Measurements from ENCODE around the gene UBTF.
"Not testable (repeated sequence)": the region's sequence is repeated elsewhere in the genome, so short reads cannot be mapped to it uniquely, and the experiment has no call there.

The UBTF gene

DNA sequence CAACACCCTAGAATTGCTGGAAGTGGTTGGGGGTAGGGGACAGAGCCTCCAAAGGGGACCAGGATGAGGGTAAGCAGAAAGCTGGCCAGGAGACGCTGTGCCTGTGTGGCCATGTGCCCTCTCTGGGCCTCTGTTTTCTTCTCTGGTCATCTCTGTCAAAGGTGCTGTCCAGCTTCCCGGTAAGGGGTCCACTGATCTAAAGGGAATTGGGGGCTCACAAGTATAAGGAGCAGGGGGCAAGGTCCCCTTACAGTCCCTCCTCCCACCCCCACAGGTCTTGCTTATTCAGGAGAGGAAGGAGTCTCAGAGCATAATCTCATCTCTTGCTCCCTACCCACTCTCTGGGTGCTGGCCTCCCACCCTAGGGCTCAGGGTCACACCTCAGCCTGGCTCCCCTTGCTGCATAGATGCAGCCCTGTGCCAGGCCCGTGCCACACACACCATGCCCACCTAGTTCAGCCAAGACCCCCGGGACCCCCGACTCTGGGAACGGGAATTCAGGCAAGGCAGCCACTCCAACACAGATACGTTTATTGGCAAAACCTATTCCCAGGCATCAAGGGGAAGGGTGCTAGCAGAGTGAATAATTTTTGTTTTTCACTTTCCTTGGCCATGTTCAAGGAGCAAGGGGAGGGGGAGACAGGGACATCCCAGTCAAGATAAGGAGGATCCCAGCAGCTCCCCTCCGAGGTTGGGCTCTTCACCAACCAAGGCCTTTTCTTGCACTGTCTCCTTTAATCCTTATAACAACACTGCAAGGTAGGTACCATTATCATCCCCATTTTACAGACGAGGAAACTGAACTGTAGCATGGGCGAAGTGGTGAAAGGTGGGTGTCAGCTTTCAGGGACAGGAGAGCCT, 28.6 kb upstream of the UBTF start:
- no peak for DNase-seq (ENCODE audit: low read depth in 2 of 2)

DNA sequence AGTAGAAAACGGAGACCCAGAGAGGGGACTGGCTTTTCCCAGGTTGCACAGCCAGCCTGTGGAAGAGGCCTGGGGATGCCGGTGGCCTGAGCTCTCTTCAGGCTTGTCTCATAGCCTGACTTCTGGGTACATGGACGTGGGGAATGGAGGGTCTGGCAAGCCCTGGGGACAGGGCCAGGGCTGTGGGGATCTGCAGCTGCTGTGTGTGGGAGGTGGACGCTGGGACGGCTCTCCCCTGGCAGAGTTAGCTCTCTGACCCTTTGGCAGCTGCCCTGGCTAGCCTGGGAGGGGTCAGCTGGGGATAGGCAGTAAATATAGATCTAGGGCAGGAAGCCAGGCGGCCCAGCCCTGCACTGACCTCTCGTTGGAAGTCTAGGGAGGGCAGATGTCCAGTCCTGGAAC, 28.0 kb upstream of the UBTF start:
- DNase-seq (ENCODE audit: low read depth in 2 of 2), result no peak

DNA sequence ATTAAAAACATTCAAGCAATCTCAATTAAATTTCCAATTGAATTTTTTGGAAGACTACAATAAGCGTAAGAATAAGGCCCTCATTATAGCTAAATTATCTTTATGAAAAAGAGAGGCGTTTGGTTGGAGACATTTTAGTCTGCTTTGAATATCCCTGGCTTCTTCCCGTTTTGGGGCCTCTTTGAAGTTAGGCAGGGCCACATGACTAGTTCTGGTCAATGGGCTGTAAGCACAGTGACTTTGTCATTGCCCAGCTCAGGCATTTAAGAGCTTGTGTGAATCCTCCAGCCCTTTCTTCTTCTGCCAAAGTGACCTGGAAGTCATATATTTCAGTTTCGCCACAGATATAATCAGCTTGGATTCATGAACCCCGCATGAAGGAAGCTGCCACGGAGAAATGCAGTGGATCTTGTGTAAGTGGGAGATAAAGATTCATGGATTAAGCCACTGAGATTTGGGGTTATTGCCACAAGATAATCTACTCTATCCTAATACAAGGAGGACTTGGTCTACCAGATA, 21.7 kb upstream of the UBTF start:
- no peak for DNase-seq (ENCODE audit: low read depth in 2 of 2)

DNA sequence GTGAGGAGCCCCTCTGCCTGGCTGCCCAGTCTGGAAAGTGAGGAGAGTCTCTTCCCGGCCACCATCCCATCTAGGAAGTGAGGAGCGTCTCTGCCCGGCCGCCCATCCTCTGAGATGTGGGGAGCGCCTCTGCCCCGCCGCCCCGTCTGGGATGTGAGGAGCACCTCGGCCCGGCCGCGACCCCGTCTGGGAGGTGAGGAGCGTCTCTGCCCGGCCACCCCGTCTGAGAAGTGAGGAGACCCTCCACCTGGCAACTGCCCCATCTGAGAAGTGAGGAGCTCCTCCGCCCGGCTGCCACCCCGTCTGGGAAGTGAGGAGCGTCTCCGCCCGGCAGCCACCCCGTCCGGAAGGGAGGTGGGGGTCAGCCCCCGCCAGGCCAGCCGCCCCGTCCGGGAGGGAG, 18.4 kb upstream of the UBTF start:
- DNase-seq (ENCODE audit: low read depth in 2 of 2), result not testable (repeated sequence)

DNA sequence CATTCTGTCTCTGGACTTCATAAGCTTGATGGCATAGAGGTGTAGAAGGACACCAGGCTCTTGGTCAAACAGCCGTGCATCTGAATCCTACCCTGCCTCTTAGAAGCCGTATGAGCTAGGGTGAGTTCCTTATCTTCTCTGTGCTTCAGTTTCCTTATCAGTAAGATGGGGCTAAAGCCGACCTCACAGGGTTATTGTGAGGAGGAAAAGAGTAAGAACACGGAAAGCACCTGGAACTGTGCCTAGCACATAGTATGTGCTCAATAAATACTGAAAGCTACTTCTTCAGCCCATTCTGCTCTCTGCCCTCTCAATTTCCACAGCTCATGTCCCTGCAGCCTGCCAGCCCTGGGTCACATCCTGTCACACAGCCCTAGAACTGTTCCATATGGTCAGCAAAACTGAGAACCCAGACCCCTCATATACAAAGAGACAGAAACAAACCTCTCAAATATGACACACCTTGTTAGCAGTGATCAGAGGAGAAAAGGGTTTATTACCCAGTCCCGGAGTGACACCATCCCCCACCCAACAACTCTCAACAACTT, 17.0 kb upstream of the UBTF start:
- DNase-seq (ENCODE audit: low read depth in 2 of 2), result no peak

- no peak for DNase-seq (ENCODE audit: low read depth in 2 of 2)
Measured at GRCh38 chr17:44235583-44235936, 16.1 kb upstream of the UBTF start.

GRCh38 chr17:44233582-44233981, 14.1 kb upstream of the UBTF start:
- no peak for DNase-seq (ENCODE audit: low read depth in 2 of 2)

DNA sequence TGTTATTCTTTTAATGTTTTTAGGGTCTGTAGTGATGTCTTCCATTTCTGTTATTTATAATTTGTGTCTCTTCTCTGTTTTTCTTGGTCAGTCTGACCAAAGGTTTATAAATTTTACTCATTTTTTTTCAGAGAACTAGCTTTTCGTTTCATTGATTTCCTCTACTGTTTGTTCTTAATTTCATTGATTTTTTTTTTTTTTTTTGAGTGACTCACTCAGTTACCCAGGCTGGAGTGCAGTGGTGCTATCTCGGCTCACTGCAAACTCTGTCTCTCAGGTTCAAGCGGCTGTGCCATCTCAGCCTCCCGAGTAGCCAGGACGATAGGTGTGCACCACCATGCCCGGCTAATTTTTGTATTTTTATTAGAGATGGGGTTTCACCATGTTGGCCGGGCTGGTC, 12.6 kb upstream of the UBTF start:
- DNase-seq (ENCODE audit: low read depth in 2 of 2), result no peak

GRCh38 chr17:44230140-44230539, 10.7 kb upstream of the UBTF start:
- DNase-seq (ENCODE audit: low read depth in 2 of 2), result no peak

DNA sequence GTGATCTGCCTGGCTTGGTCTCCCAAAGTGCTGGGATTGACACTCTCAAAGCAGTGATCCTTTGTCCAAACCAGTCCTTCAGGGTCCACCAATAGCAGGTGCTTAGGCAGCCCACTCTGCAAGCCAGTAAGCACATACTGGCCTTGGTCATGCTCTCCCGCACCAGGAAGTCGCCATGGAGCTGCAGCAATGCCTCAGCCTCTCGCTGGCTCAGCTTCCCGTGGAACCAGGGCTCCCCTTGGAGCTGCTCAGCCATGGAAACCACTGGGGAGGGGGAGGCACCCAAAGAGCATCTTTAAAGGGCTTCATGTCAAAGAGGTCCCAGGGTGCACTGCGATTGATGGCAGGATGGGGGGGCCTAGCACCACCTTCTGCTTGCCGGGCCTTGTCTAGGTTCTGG, 9.6 kb upstream of the UBTF start:
- DNase-seq (ENCODE audit: low read depth in 2 of 2), result no peak

DNA sequence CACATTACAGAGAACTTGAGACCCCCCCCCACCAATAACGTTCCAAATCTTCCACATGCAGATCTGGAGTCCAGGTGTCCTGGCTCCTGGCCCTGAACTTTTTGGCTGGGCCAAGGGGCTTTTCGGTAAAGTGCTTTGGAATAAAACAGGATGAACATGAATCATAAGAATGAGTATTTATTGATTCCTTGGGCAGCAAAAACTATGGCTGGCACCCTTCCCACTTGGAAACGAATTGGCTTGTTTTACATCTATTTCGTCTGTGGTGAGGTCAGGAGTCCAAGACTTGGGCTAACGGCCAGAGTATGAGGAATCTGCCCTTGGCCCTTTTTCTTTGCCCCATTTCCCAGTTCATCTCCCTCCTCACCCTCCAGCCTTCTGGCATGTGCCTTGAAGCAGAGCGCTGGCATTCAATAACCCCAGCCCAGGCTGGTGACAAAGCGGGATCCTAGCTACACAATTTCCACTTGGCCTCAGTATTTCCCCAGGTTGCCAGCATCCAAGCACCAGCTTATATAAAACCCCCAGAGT, 4.1 kb upstream of the UBTF start:
- DNase-seq (ENCODE audit: low read depth in 2 of 2), result no peak

DNA sequence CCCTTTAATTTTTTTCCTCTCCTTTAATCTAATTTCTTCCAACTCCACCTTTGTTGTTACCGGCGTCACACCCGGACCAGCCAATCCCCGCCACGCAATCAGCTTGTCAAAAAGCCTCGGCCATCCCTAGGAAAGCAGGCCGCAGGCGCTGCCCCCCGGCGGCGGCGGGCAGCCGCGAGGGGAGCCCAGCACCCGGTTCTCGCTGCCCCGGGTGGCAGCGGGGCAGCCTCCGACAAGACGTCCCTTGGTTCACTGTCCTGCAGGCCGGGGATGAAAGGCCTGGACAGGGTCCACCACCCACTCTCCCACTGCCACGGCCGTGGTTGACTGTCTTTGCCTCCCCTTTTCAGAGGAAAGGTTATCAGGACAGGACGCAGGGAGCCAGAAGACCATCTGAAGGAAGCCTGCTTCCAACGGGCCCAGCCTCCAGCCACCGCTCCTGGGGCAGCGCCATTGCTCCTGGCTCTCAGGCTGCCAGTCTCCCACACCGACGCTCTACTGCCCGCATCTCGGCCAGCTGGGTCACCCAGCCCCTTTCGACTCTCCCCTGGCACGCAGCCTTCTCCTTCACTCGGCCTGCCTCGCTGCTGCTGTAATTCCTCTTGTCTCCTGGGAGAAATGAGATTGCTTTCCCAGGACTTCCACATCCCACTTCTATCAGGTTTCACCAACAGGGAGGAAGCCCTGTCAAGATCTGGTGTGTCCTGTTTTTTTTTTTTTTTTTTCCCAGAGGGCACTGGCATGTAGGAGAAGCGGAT, 2.8 kb upstream of the UBTF start:
- no peak for DNase-seq (ENCODE audit: low read depth in 2 of 2)

DNA sequence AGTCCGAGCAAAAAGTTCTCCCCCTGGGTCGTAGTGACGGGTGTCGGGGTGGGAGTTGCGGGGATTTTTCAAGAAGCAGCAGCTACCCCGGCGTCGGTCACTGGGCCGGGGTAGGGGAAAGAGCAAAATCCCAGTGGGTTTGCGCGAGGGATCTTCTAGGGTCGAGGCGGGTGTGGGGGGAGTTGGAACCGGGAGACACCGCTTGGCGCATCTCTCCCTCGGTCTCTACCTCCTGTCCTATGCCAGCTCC, 2.3 kb upstream of the UBTF start:
- DNase-seq (ENCODE audit: low read depth in 2 of 2), result no peak

DNA sequence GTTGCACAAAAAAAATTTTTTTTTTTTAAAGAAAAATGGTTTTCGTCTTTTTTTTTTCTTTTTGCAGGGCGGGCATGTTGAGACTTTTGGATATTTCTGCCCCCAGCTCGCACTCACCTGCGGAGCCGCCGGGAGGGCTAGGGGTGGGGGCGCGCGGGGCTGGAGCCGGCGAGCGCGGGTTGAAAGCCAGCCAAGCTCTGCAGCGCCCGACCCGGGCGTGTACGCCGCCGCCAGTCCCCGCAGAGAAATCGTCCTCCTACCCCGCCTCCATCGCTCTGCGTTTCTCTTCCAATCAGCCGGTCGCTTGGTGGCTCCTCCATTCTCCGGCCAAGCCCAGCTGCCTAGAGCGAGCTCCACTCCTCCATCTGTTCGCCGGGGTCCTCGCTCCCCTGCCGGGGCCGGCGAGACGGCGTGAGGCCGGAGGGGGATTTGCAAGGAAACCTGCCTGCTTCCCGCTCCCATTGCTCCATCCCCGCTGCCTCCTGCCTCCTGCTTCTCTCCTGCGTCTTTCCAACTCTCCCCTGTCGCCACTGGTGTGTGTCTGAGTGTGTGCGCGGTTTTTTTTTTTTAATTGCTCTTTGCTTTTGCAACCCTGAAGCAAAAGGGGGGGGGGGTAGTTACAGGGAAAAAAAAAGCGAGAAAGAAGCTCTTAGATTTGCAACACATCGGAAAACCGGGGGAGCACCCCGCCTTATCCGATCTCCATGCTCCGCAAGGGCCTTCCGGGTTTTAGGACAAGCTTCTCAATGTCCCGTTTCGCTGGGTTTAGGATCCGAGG, 1.8 kb upstream of the UBTF start:
- DNase-seq (ENCODE audit: low read depth in 2 of 2), result peak in 1 of 2 donors; percentile 52

- no peak for DNase-seq (ENCODE audit: low read depth in 2 of 2)
Measured at GRCh38 chr17:44220213-44221083, 973 bp upstream of the UBTF start.

- peak in 1 of 2 donors; percentile 45 for DNase-seq (ENCODE audit: low read depth in 2 of 2)
Measured at GRCh38 chr17:44219108-44219615, 313 bp downstream of the UBTF start.

- peak; percentile 66 to 76 for DNase-seq (ENCODE audit: low read depth in 2 of 2)
Measured at GRCh38 chr17:44218344-44219107, 949 bp downstream of the UBTF start.

GRCh38 chr17:44217738-44218343, 1.6 kb downstream of the UBTF start:
- no peak for DNase-seq (ENCODE audit: low read depth in 2 of 2)

GRCh38 chr17:44216694-44217093, 2.8 kb downstream of the UBTF start:
- no peak for DNase-seq (ENCODE audit: low read depth in 2 of 2)

DNA sequence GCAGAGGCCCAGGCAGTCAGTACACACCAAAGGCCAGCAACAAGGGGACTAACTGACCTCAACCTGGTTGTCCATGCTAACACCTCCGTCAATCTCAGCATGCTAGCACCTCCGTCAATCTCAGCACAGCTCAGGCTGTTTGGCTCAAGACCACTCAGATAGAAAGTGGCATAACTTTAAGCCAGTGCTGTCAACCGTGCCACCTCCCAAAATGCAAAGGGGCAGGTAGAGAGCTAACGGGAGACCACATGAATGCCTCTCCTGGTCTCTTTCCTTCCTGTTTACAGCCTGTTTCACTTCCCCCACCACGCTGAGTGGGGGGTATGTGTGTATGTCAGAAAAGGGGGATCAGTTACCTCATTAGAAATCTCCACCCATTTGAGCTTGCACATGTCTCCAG, 3.3 kb downstream of the UBTF start:
- no peak for DNase-seq (ENCODE audit: low read depth in 2 of 2)

Measured in activated CD4-positive, alpha-beta T cell treated with anti-CD3 and anti-CD28 coated beads for 24 hours (primary cell).